K562 (cell line): ENCODE data around the gene HOXB7.

Experiments
- BACH1 ChIP-seq: fragments of 200-800 bp; sonication (Bioruptor generic); IDR thresholded peaks from 2 replicates; pipeline ENCODE4 v1.6.1; 2016; ENCODE audit warnings: missing genetic modification characterization, missing compliant biosample characterization
- CREM ChIP-seq: IDR thresholded peaks from 2 replicates; pipeline ENCODE4 v1.6.1; 2014; ENCODE audit warnings: antibody characterized with exemption, low read depth
- CXXC5 ChIP-seq: fragments of 250-450 bp; sonication (Bioruptor Pico); IDR thresholded peaks from 2 replicates; pipeline ENCODE4 v1.8.0; 2022; ENCODE audit warnings: inconsistent platforms, mild to moderate bottlenecking, moderate library complexity
- POLR2A ChIP-seq: fragments of 450-650 bp; conservative IDR thresholded peaks from 2 replicates; pipeline ENCODE4 v1.6.1; 2016
- POLR2AphosphoS5 ChIP-seq: IDR thresholded peaks from 2 replicates; pipeline ENCODE4 v1.6.1; 2011; ENCODE audit warnings: mild to moderate bottlenecking, low read depth, low read length, moderate library complexity; ENCODE audit not compliant: control insufficient read depth, insufficient read depth
- REST ChIP-seq, 2 experiments: fragments of 450-650 bp; formaldehyde crosslinking in 1 of 2; IDR thresholded peaks; 2 replicates each; pipeline versions ENCODE4 v1.4.0 to v1.6.1; 2014 to 2020; ENCODE audit warnings: mild to moderate bottlenecking in 2 of 2, borderline replicate concordance in 1 of 2, low read depth in 1 of 2
- TAF1 ChIP-seq: IDR thresholded peaks from 2 replicates; pipeline ENCODE4 v1.6.1; 2011; ENCODE audit warnings: mild to moderate bottlenecking, low read length, moderate library complexity; ENCODE audit not compliant: insufficient read depth, control insufficient read depth, severe bottlenecking; ENCODE audit errors: extremely low read depth
- ZNF449 ChIP-seq: fragments of 250-450 bp; sonication (Bioruptor Pico); IDR thresholded peaks from 2 replicates; pipeline ENCODE4 v1.8.0; 2022; ENCODE audit warnings: moderate library complexity, mild to moderate bottlenecking, inconsistent platforms

GRCh38 chr17:48597528-48597777 lies 13.4 kb downstream of the HOXB7 start:
- no peak for TF ChIP-seq TAF1
- no peak for TF ChIP-seq REST (IDR thresholded peaks at IDR 0.05; ENCODE audit: borderline replicate concordance)
- no peak for TF ChIP-seq REST (CRISPR knock-in tag; IDR thresholded peaks at IDR 0.05; ENCODE audit: low read depth)
- TF ChIP-seq POLR2AphosphoS5 = no peak
- TF ChIP-seq POLR2A = no peak
- TF ChIP-seq CREM = no peak
- TF ChIP-seq BACH1 (tag) = no peak
- no peak for TF ChIP-seq CXXC5 (CRISPR knock-in tag)
- no peak for TF ChIP-seq ZNF449 (CRISPR knock-in tag)
